Measurements from ENCODE around the gene PCLO. TPM values are rescaled to one million over a fixed set of nuclear protein-coding genes. Genes with fewer than 3 reads are reported as not detected.

Gene PCLO
- total and polyA plus RNA-seq, 4 donors = 0.04 to 1.1 (median 0.48) TPM

DNA sequence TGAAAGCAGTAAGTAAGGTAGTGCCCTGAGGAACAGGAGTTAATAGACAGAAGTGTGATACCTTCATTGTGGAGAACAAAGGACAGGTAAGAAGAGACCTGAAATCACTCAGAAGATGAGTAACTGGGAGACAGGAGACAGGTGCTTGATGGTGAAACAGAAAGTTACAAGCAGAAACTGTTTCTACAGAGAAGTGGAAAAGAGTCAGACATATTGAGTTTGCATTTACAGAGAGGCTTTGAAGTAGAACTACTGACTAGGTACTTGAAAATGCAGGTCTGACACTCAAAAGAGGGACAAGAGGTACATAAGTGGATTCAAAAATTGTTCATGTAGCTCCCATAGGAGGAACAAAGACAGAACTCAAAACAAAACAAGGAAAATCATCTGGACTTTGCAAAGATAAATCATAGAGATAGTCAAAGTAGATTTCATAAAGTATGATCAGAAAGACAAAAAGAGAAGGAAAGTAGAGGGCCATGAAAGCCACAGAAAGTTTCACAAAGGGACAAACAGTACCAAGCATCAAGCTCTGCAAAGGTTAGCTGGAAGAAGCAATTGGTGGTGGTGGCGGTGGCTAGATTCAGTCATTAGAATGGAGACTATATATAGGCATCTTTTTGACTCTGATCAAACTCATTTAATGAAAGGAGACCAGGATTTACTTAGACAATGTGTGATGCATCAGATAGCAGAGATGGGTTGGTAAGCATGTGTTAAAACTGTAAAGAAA lies 198.4 kb downstream of the PCLO start:
- Histone ChIP-seq H3K27me3 (ENCODE audit: control insufficient read depth in 4 of 4, insufficient read depth in 4 of 4, low read length in 3 of 4) (no peaks in the 10 kb centered on the region), H3K4me1 (ENCODE audit: control insufficient read depth in 4 of 4, insufficient read depth in 4 of 4, low read length in 3 of 4) (no peaks in the 10 kb centered on the region), H3K27ac (ENCODE audit: low read depth in 1 of 2, low read length in 2 of 2) (no peak overlapping the region), H3K36me3 (ENCODE audit: control insufficient read depth in 4 of 4, insufficient read depth in 3 of 4, low read depth in 1 of 4, low read length in 3 of 4) (no peaks in the 10 kb centered on the region), H3K4me3 (ENCODE audit: low read depth in 1 of 3, low read length in 3 of 3) (no peak overlapping the region), H3K9me3 (ENCODE audit: control insufficient read depth in 4 of 4, low read length in 3 of 4) (no peaks in the 10 kb centered on the region), H3K9ac (ENCODE audit: low read depth in 1 of 2, low read length in 2 of 2) (no peak overlapping the region)
- WGBS = 95% methylated on average over 1 of the region's 1 CpG
- DNase-seq (ENCODE audit: low spot score) = no peak
- TF ChIP-seq HNF4A (conservative IDR thresholded peaks at IDR 0.05) (no peak), FOXA2 (IDR thresholded peaks at IDR 0.05) (no peak), RAD21 (IDR thresholded peaks at IDR 0.05) (no peak), SP1 (IDR thresholded peaks at IDR 0.05) (no peak), TAF1 (conservative IDR thresholded peaks at IDR 0.05) (no peak), EGR1 (IDR thresholded peaks at IDR 0.05; ENCODE audit: low read depth in 2 of 2) (no peak), JUND (IDR thresholded peaks at IDR 0.05) (no peak)
- TF ChIP-seq, protein P1, sequence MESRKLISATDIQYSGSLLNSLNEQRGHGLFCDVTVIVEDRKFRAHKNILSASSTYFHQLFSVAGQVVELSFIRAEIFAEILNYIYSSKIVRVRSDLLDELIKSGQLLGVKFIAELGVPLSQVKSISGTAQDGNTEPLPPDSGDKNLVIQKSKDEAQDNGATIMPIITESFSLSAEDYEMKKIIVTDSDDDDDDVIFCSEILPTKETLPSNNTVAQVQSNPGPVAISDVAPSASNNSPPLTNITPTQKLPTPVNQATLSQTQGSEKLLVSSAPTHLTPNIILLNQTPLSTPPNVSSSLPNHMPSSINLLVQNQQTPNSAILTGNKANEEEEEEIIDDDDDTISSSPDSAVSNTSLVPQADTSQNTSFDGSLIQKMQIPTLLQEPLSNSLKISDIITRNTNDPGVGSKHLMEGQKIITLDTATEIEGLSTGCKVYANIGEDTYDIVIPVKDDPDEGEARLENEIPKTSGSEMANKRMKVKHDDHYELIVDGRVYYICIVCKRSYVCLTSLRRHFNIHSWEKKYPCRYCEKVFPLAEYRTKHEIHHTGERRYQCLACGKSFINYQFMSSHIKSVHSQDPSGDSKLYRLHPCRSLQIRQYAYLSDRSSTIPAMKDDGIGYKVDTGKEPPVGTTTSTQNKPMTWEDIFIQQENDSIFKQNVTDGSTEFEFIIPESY (IDR thresholded peaks at IDR 0.05) = no peak
- TF ChIP-seq, protein P2, sequence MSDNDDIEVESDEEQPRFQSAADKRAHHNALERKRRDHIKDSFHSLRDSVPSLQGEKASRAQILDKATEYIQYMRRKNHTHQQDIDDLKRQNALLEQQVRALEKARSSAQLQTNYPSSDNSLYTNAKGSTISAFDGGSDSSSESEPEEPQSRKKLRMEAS (IDR thresholded peaks at IDR 0.05) = no peak
- TF ChIP-seq, protein P3, sequence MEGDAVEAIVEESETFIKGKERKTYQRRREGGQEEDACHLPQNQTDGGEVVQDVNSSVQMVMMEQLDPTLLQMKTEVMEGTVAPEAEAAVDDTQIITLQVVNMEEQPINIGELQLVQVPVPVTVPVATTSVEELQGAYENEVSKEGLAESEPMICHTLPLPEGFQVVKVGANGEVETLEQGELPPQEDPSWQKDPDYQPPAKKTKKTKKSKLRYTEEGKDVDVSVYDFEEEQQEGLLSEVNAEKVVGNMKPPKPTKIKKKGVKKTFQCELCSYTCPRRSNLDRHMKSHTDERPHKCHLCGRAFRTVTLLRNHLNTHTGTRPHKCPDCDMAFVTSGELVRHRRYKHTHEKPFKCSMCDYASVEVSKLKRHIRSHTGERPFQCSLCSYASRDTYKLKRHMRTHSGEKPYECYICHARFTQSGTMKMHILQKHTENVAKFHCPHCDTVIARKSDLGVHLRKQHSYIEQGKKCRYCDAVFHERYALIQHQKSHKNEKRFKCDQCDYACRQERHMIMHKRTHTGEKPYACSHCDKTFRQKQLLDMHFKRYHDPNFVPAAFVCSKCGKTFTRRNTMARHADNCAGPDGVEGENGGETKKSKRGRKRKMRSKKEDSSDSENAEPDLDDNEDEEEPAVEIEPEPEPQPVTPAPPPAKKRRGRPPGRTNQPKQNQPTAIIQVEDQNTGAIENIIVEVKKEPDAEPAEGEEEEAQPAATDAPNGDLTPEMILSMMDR (IDR thresholded peaks at IDR 0.05; ENCODE audit: low read depth, low read length, missing input control) = no peak

DNA sequence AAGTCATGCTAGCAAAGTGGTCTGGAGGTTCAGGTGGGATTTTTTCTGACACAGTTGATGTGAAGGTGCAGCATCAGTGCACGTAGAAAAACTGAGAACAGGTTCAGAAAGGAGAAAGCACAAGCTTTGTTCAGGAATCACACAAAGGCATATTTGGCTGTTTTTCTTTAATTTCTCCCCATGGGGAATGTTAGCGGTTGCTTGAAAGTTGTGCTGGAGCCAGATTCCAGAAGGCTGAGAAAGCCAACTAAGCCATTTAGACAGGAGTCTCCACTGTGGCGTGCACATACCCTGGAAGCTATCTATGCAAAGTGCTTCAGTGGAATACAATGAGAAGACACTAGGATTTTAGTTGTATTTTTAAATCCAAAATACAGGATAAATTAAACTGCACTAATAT lies 201.4 kb downstream of the PCLO start:
- no peaks in the 10 kb centered on the region for H3K36me3 ChIP-seq (ENCODE audit: control insufficient read depth in 4 of 4, insufficient read depth in 3 of 4, low read depth in 1 of 4, low read length in 3 of 4)
- no peak for TF ChIP-seq SP1 (IDR thresholded peaks at IDR 0.05)
- TF ChIP-seq, protein P3 (IDR thresholded peaks at IDR 0.05; ENCODE audit: low read depth, low read length, missing input control) = no peak
- TF ChIP-seq HNF4A (conservative IDR thresholded peaks at IDR 0.05) = no peak
- no peak for TF ChIP-seq TAF1 (conservative IDR thresholded peaks at IDR 0.05)
- TF ChIP-seq, protein P2 (IDR thresholded peaks at IDR 0.05) = no peak
- no peak for TF ChIP-seq NR2F2 (IDR thresholded peaks at IDR 0.05)
- TF ChIP-seq, protein P4, sequence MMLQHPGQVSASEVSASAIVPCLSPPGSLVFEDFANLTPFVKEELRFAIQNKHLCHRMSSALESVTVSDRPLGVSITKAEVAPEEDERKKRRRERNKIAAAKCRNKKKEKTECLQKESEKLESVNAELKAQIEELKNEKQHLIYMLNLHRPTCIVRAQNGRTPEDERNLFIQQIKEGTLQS (IDR thresholded peaks at IDR 0.05) = no peak
- no peak for TF ChIP-seq GABPA (IDR thresholded peaks at IDR 0.05 in 1 of 2, conservative IDR thresholded peaks at IDR 0.05 in 1 of 2)
- TF ChIP-seq, protein P5, sequence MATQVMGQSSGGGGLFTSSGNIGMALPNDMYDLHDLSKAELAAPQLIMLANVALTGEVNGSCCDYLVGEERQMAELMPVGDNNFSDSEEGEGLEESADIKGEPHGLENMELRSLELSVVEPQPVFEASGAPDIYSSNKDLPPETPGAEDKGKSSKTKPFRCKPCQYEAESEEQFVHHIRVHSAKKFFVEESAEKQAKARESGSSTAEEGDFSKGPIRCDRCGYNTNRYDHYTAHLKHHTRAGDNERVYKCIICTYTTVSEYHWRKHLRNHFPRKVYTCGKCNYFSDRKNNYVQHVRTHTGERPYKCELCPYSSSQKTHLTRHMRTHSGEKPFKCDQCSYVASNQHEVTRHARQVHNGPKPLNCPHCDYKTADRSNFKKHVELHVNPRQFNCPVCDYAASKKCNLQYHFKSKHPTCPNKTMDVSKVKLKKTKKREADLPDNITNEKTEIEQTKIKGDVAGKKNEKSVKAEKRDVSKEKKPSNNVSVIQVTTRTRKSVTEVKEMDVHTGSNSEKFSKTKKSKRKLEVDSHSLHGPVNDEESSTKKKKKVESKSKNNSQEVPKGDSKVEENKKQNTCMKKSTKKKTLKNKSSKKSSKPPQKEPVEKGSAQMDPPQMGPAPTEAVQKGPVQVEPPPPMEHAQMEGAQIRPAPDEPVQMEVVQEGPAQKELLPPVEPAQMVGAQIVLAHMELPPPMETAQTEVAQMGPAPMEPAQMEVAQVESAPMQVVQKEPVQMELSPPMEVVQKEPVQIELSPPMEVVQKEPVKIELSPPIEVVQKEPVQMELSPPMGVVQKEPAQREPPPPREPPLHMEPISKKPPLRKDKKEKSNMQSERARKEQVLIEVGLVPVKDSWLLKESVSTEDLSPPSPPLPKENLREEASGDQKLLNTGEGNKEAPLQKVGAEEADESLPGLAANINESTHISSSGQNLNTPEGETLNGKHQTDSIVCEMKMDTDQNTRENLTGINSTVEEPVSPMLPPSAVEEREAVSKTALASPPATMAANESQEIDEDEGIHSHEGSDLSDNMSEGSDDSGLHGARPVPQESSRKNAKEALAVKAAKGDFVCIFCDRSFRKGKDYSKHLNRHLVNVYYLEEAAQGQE (IDR thresholded peaks at IDR 0.05) = no peak
- no peak for TF ChIP-seq JUND (IDR thresholded peaks at IDR 0.05)
- TF ChIP-seq, protein P1 (IDR thresholded peaks at IDR 0.05) = no peak
- no peak for TF ChIP-seq FOXA2 (IDR thresholded peaks at IDR 0.05)
- TF ChIP-seq RXRA (IDR thresholded peaks at IDR 0.05) = no peak
- TF ChIP-seq YY1 (IDR thresholded peaks at IDR 0.05) = no peak
- no peak for TF ChIP-seq HNF4G (IDR thresholded peaks at IDR 0.05)
- TF ChIP-seq EGR1 (IDR thresholded peaks at IDR 0.05; ENCODE audit: low read depth in 2 of 2) = no peak
- no peak for TF ChIP-seq RAD21 (IDR thresholded peaks at IDR 0.05)
- DNase-seq (ENCODE audit: low spot score) = no peak
- no peaks in the 10 kb centered on the region for H3K9me3 ChIP-seq (ENCODE audit: control insufficient read depth in 4 of 4, low read length in 3 of 4)
- no peak overlapping the region for H3K4me3 ChIP-seq (ENCODE audit: low read depth in 1 of 3, low read length in 3 of 3)
- 89% methylated on average over 3 of the region's 3 CpGs for WGBS
- H3K27me3 ChIP-seq (ENCODE audit: control insufficient read depth in 4 of 4, insufficient read depth in 4 of 4, low read length in 3 of 4) = no peaks in the 10 kb centered on the region
- H3K4me1 ChIP-seq (ENCODE audit: control insufficient read depth in 4 of 4, insufficient read depth in 4 of 4, low read length in 3 of 4) = no peaks in the 10 kb centered on the region
- no peak overlapping the region for H3K9ac ChIP-seq (ENCODE audit: low read depth in 1 of 2, low read length in 2 of 2)
- no peak overlapping the region for H3K27ac ChIP-seq (ENCODE audit: low read depth in 1 of 2, low read length in 2 of 2)

Data from liver (tissue), 9 donors.